GM12891 (cell line): ENCODE measurements around the gene MCOLN2.

ENCODE experiments used
- DNase-seq: peaks from one replicate; pipeline ENCODE4 v3.0.0; 2011; ENCODE audit warnings: low spot score; ENCODE audit not compliant: insufficient read length
- FAIRE-seq: peaks from 2 replicates; lab custom pipeline; 2011; peaks lifted over from hg19 to GRCh38; lab: Jason Lieb, UNC
- PAX5 ChIP-seq: IDR thresholded peaks from 2 replicates; pipeline ENCODE4 v1.6.1; 2011; ENCODE audit warnings: low read length, moderate library complexity, mild to moderate bottlenecking; ENCODE audit not compliant: insufficient read depth, severe bottlenecking
- POLR2A ChIP-seq: IDR thresholded peaks from 2 replicates; pipeline ENCODE4 v1.6.1; 2011; ENCODE audit warnings: low read depth, low read length, control low read depth
- POLR2AphosphoS5 ChIP-seq: IDR thresholded peaks from 2 replicates; pipeline ENCODE4 v1.6.1; 2011; ENCODE audit warnings: low read depth, low read length, control low read depth
- POU2F2 ChIP-seq: IDR thresholded peaks from 2 replicates; pipeline ENCODE4 v1.6.1; 2011; ENCODE audit warnings: low read depth, mild to moderate bottlenecking, control low read depth, low read length, moderate library complexity
- SPI1 ChIP-seq: IDR thresholded peaks from 2 replicates; pipeline ENCODE4 v1.6.1; 2011; ENCODE audit warnings: low read depth, low read length, control low read depth
- TAF1 ChIP-seq: IDR thresholded peaks from 2 replicates; pipeline ENCODE4 v1.6.1; 2011; ENCODE audit warnings: low read depth, low read length, control low read depth

The MCOLN2 gene

GRCh38 chr1:84947536-84948410 is 49.1 kb downstream of the MCOLN2 start:
- peak; percentile 84 for FAIRE-seq
- DNase-seq = no peak
- TF ChIP-seq PAX5 = no peak
- TF ChIP-seq SPI1 = no peak
- TF ChIP-seq POLR2AphosphoS5 = no peak
- no peak for TF ChIP-seq TAF1
- TF ChIP-seq POU2F2 = no peak
- TF ChIP-seq POLR2A = no peak; the same call in 1 of the 2 replicates

- no peak for DNase-seq
- TF ChIP-seq PAX5 (no peak), TAF1 (no peak), POLR2A (no peak), POU2F2 (no peak), POLR2AphosphoS5 (no peak), SPI1 (no peak)
- FAIRE-seq = no peak
Observed at GRCh38 chr1:84946631-84947030, 50.3 kb downstream of the MCOLN2 start.

GRCh38 chr1:84944767-84945486 is 52.0 kb downstream of the MCOLN2 start:
- peak; percentile 22 for DNase-seq
- FAIRE-seq = peak; percentile 82
- TF ChIP-seq POLR2AphosphoS5 (no peak), TAF1 (no peak), POU2F2 (no peak), PAX5 (no peak), SPI1 (no peak), POLR2A (no peak)

GRCh38 chr1:84941843-84942242 is 55.1 kb downstream of the MCOLN2 start:
- TF ChIP-seq SPI1 (no peak), TAF1 (no peak), POLR2AphosphoS5 (peak; percentile 55), PAX5 (no peak), POU2F2 (no peak)
- no peak for FAIRE-seq
- DNase-seq = no peak

- TF ChIP-seq POLR2AphosphoS5 (0 out of 2 replicates have a peak, but pooled peaks have one; percentile 37), POU2F2 (no peak), POLR2A (no peak)
- DNase-seq = no peak
- FAIRE-seq = no peak
Observed at GRCh38 chr1:84940481-84940880, 56.4 kb downstream of the MCOLN2 start.

- TF ChIP-seq SPI1 (no peak), TAF1 (no peak)
- FAIRE-seq = peak; percentile 40
- no peak for DNase-seq
Observed at GRCh38 chr1:84939761-84940160, 57.2 kb downstream of the MCOLN2 start.

- FAIRE-seq (no peak), DNase-seq (no peak)
- TF ChIP-seq POU2F2 (no peak), POLR2A (0 out of 2 replicates have a peak, but pooled peaks have one; percentile 2)
Observed at GRCh38 chr1:84939151-84939550, 57.8 kb downstream of the MCOLN2 start.

- DNase-seq = peak; percentile 11
- TF ChIP-seq PAX5 = no peak
- no peak; the same call in 1 of the 2 replicates for TF ChIP-seq POLR2A
- no peak for TF ChIP-seq POU2F2
- no peak for TF ChIP-seq SPI1
- no peak for TF ChIP-seq POLR2AphosphoS5
- no peak for TF ChIP-seq TAF1
- FAIRE-seq = peak; percentile 87
Observed at GRCh38 chr1:84936116-84936810, 60.6 kb downstream of the MCOLN2 start.

- TF ChIP-seq POU2F2 (no peak), POLR2A (no peak), TAF1 (no peak), SPI1 (no peak), PAX5 (no peak), POLR2AphosphoS5 (no peak)
Observed at GRCh38 chr1:84933011-84933611, 63.8 kb downstream of the MCOLN2 start.

More at GRCh38 chr1:84933011-84933611, 63.8 kb downstream of the MCOLN2 start:
- no peak for DNase-seq
- no peak for FAIRE-seq
